Amniotic stem cell (primary cell): ENCODE results near the gene B3GAT1.
"Not testable (repeated sequence)": the region's sequence is repeated elsewhere in the genome, so short reads cannot be mapped to it uniquely, and the experiment has no call there.

Experiments used
- DNase-seq: peaks from one replicate; lab custom pipeline; 2025; lab: John Stamatoyannopoulos, UW

The B3GAT1 gene

GRCh38 chr11:134355136-134355535 is 56.9 kb downstream of the B3GAT1 start:
- DNase-seq = no peak

DNA sequence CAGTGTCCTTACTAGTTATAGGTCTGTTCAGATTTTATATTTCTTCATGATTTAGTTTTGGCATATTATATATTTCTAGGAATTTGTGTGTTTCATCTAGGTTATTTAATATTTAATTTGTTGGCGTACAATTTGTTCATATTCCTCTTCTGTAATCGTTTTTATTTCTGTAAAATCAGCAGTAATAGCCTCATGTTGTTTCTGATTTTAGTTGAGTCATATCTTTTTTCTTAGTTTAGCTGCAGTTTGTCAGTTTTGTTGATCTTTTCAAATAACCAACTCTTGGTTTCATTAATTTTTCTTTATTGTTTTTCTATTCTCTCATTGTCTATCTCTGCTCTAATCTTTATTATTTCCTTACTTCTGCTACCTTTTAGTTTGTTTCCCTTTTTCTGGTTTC is 59.9 kb downstream of the B3GAT1 start:
- DNase-seq = no peak

DNA sequence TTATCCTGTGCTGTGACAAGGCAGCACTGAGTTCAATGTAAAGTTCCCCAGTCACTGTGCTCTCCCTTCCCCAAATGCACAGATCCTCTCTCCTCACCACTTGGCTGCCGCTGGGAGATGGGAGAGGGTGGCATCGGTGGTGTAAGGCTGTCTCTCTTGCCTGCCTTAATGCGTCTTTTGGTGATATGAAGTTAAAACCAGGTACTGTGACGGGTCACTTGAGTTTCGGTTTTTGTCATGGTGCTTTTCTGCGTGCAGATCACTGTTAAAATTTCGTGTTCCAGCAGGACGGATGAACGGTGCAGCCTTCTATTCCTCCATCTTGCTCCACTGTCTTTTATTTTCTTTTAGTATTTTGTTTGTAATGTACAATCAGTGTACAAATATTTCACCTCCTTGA is 61.7 kb downstream of the B3GAT1 start:
- DNase-seq = no peak

- no peak for DNase-seq
Observed at GRCh38 chr11:134349802-134350355, 62.2 kb downstream of the B3GAT1 start.

GRCh38 chr11:134349109-134349801 is 62.8 kb downstream of the B3GAT1 start:
- DNase-seq = no peak

DNA sequence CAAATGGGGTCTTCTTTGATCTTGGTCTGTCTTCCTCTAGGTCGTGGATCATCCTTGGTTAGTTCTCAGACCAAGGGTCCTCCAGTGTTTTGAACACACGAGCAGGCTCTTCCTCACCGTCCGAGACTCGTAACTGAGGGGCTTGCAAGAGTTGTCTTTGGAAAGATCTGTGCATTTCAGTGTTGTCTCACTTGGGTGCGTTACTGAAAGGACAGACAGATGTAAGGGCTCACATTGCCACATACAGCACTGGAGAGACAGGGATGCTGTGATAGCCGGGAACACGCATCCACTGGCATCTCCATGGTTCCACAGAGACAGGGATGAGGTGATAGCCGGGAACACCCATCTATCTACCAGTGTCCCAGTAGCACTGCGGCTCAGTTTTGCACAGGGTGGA is 64.6 kb downstream of the B3GAT1 start:
- no peak for DNase-seq

DNA sequence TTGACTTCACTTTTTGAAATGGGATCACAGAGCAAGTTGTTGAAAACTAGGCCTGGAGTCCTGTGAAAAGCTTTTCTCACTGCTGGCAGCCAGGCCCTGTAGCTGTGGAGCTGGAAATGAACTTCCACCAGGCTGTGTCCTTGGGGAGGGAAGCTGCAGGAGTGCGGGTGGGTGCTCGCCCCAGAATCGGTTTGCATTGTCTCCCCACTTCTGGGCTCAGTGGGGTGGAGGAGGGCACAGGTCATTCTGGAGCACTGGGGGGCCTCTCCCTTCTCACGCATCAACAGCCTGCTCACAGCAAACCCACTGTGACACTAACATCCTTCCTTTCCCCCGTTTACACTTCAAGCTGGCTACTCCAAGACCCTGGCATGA is 65.1 kb downstream of the B3GAT1 start:
- DNase-seq = no peak

DNA sequence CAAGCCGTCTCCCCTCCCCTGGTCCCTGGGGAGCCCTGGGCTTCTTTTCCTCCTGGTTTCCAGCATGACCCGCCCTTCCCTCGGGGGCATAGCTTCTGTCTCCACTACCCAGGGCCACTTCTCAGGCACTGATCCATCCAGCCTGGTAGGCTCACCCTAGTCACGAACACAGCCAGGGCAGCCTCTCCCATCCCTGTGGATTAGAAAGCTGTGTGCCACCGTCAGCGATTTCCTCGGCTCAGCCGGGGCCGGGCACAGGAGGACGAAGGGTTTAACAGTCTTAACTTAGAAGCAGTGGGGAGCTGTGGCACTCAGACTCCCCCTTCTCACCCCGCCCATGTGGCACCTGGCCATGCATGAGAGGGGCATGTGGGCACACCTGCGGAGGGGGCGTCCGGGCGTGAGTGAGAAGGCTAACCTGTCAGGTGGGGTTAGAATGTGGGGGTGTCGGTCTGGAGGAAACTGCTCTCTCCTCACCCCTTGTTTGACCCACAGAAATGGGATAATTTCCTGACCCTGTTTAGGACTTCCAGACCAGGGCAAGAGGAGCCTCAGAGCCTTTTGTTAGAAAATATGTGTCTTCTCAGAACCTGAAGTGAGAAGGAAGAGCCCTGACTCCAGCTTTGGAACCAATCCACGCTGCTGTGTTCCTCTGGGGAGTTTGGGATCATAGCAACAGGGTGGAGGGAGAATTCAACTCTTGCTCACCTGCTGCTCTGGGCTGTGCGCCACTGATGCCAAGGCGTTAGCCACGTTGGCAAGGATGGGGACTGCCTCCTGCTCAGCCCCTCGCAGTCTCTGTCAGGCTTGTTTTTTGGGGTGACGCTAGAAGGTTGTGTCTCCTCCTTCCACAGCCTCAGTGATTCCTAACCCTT is 65.7 kb downstream of the B3GAT1 start:
- DNase-seq = no peak

DNA sequence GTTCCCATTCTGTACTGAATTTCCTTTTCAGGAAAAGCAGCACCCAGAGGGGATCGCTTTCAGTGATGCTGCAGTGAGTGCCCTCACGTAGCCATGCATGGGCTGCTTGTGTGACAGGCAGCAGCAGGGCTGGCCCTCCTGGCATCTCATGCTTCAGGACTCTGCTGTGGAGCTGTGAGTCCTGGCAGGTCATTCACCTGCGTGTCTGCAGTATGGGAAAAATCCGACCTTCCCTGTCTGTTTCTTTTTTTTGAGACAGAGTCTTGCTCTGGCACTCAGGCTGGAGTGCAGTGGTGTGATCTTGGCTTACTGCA is 66.8 kb downstream of the B3GAT1 start:
- no peak for DNase-seq

DNA sequence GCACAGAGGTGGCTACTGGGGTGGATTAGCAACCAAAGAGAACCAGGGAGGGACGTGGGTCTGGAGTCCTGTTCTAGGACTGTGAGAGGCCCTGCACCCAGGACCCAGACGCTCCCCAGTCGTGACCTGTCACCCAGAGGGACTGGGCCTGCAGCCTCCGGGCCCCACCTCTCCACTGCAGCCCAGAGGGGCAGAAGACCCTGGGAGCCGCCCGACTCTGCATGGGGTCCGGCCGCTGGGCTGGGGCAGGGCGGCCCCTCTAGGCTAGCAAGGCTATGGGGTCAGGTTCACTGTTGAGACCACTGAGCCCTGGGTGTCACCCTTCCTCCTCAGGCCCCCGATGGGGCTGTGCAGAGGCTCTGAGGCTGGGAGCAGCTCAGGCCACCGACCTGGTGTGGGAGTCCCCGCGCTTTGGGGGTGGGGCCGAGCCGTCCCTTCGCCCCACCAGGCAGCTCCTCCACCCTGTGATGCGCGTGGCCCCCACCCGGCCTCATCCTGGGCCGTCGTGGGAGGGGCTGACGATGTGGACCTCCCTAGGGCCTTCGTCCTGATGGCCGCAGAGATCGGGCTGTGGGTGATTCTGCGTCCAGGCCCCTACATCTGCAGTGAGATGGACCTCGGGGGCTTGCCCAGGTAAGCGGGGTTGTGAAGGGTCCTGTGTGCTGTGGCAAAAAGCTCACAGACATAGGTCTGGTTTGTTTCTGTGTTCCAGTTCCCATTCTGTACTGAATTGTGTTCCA is 67.4 kb downstream of the B3GAT1 start:
- not testable (repeated sequence) for DNase-seq

DNA sequence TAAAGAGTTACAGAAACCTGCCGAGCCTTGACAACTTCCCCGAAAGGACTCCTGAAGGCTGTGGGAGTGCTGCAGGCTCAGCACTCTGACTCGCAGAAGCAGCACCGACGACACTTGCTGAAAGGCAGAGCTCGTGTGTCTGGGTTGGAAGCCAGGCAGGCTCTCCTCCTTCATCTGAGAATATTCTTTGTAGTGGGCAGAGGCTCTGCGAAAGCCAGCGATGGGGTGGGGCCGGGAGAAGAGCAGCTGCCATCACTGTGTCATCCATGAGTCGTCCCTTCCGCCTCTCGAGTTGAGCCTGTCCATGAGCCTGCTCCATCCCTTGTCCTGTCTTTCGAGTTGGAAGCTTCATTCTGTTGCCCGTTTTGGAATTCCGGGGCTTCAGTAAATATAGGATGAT is 68.4 kb downstream of the B3GAT1 start:
- DNase-seq = no peak

GRCh38 chr11:134342572-134343340 is 69.3 kb downstream of the B3GAT1 start:
- DNase-seq = no peak

DNA sequence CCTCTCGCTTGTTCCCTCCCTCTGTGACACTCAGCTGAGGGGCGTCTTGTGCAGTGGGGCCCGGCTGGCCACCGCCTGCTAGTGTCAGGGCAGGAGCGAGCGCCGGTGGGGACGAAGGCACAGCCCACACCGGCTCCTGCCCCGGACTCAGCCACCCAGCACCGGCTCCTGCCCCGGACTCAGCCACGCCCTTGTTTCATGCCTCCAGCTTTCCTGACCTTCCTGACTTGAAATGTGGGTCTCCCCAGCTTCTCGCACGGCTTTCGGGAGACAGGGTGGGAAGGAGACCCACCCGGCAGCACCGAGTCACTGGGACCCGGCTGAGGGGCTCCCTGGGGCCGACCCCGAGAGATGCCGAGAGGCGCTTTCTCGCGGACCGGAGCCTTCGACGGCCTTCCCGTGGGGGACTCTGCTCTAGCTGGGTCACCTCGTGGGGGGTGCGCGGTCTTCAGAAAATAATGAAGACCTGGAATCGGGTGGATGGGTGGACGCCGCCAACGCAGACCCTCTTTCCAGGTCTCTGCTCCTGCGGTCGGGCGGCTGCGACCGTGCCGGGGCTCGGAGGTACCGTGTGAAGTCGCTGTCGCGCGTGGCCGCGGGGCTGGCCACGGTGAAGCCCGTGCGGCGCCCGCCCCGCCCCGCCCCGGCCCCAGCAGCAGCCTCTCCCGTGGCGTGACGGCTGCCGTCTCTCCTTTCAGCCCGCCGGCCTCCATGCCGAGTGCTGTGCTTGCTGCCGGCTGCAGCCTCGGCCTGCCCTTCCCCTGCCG is 70.1 kb downstream of the B3GAT1 start:
- DNase-seq = no peak

GRCh38 chr11:134340354-134340964 is 71.6 kb downstream of the B3GAT1 start:
- no peak for DNase-seq

- DNase-seq = no peak
Observed at GRCh38 chr11:134339756-134340155, 72.3 kb downstream of the B3GAT1 start.

DNA sequence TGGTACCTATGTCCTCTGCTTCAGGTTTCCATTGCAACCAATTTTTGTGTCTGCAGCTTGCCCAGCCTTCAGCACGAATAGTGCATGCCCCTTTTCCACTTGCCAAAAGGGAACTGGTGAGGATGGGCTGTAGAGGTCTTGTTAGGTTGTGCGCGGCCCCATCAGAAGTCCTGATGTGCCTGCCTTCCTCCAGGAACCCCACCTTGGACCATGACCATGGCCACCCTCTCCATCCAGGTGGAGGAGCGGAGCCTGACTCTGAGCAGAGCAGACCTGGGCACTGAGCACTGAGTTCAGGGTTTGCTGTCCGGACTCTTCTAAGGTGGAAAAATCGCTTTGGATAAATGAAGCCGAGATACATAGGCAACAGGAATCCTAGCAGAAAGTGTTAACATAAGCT is 73.4 kb downstream of the B3GAT1 start:
- DNase-seq = no peak

DNA sequence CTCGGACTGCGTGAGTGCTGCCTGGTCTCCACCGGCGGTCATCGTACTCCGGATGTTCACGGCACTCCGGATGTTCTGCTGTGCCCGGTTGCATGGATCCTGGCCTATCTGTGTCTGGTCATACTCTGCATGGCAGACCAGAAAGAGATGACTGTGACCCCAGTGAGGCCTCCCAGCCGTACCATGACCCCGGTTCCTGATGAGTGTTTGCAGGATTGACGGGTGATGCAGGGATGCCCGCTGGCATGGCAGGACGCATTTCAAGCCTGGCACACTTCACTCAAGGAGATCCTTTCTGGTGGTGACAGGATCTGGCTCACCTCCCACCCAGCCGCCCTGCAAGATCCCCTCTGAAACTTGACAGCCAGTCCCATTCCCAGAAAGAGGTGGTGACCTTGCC is 74.0 kb downstream of the B3GAT1 start:
- DNase-seq = no peak

GRCh38 chr11:134337051-134337450 is 75.0 kb downstream of the B3GAT1 start:
- DNase-seq = no peak

DNA sequence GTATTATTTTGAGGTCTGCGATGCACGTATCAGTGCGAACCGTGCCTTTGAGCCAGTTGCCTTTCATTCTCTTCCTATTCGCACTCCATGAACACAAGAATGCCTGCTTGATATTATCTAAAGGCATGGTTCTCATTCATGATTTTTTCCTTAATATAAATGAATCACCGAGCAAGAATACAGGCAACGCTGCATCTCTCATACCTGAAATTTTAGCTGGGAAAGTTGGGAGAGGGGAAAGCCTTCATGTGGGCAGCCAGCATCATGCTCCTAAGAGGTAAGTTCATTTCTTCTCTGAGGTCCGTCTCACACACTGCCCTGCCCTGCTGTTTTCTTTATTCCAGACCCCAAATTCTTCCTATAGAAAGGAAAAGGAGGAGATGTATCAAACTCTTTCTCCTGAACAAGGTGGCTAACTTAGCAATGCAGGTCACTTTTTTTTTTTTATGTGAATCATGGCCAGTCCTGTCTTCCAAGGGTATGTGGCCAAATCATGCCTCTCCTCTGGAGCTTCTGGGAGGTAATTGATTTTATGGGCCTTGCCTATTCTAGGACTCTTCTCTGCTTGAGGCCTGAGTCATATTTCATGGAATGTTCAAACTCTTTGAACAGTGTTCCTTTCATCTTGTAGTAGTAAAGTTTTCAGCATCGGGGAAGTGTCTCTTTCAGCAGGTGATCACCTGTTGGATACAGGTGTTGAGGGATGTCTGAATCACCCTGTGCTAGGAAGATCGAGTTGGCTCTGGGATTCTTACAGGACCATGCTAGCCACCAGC is 77.1 kb downstream of the B3GAT1 start:
- DNase-seq = no peak

- no peak for DNase-seq
Observed at GRCh38 chr11:134333946-134334345, 78.1 kb downstream of the B3GAT1 start.
